A549 (cell line): Measurements from ENCODE around the gene BBLN.

ENCODE experiments used
- BCL3 ChIP-seq: fragments of >200 bp; sonication (Bioruptor Twin); formaldehyde crosslinking; IDR thresholded peaks from 3 replicates; pipeline ENCODE4 v1.6.1; 2016
- BHLHE40 ChIP-seq: IDR thresholded peaks from 2 replicates; pipeline ENCODE4 v1.6.1; 2012; ENCODE audit warnings: low read depth, low read length, inconsistent platforms
- CEBPB ChIP-seq, 2 experiments: fragments of >200 bp in 1 of 2; sonication (Bioruptor Twin) in 1 of 2; formaldehyde crosslinking in 1 of 2; IDR thresholded peaks; 2 replicates each; pipeline ENCODE4 v1.6.1; 2012 to 2016
- CTCF ChIP-seq: fragments of >200 bp; sonication (Bioruptor Twin); formaldehyde crosslinking; IDR thresholded peaks from 3 replicates; pipeline ENCODE4 v1.5.1; 2016
- EP300 ChIP-seq, 2 experiments: fragments of >200 bp; sonication (Bioruptor Twin); formaldehyde crosslinking; IDR thresholded peaks; 2 replicates in 1 of 2; 3 replicates in 1 of 2; pipeline ENCODE4 v1.6.1; 2016 to 2017
- PBX3 ChIP-seq: IDR thresholded peaks from 2 replicates; pipeline ENCODE4 v1.6.1; 2012
- POLR2A ChIP-seq: IDR thresholded peaks from 2 replicates; pipeline ENCODE4 v1.6.1; 2012; ENCODE audit warnings: mild to moderate bottlenecking, low read length
- RCOR1 ChIP-seq: fragments of 150-350 bp; IDR thresholded peaks from 2 replicates; pipeline ENCODE4 v1.6.1; 2014; ENCODE audit warnings: antibody characterized with exemption, low read length, low read depth
- REST ChIP-seq: fragments of 200-600 bp; sonication (generic); IDR thresholded peaks from 2 replicates; pipeline ENCODE4 v1.6.1; 2016; ENCODE audit warnings: antibody characterized with exemption, mild to moderate bottlenecking, moderate library complexity
- RFX5 ChIP-seq: fragments of 450-650 bp; IDR thresholded peaks from 2 replicates; pipeline ENCODE4 v1.7.1; 2014; ENCODE audit warnings: antibody characterized with exemption, mild to moderate bottlenecking, moderate library complexity

GRCh38 chr9:128143525-128144238, 16.4 kb upstream of the BBLN start:
- TF ChIP-seq CTCF (no peak), PBX3 (no peak), RFX5 (no peak), POLR2A (no peak), RCOR1 (no peak), REST (no peak), BHLHE40 (no peak), BCL3 (no peak), EP300 (IDR thresholded peaks at IDR 0.05) (no peak), CEBPB (IDR thresholded peaks at IDR 0.05) (no peak)
